Measurements from ENCODE around the gene STOML2.

Gene STOML2

GRCh38 chr9:35107297-35108290 lies 4.7 kb upstream of the STOML2 start:
- no peak for DNase-seq (ENCODE audit: low read depth in 3 of 3)

GRCh38 chr9:35106343-35106730 lies 3.4 kb upstream of the STOML2 start:
- no peak for DNase-seq (ENCODE audit: low read depth in 3 of 3)

- DNase-seq (ENCODE audit: low read depth in 3 of 3), result no peak
Measured at GRCh38 chr9:35105571-35106342, 2.8 kb upstream of the STOML2 start.

GRCh38 chr9:35105126-35105525 lies 2.2 kb upstream of the STOML2 start:
- DNase-seq (ENCODE audit: low read depth in 3 of 3), result no peak

- no peak for DNase-seq (ENCODE audit: low read depth in 3 of 3)
Measured at GRCh38 chr9:35104586-35104985, 1.7 kb upstream of the STOML2 start.

- no peak for DNase-seq (ENCODE audit: low read depth in 3 of 3)
Measured at GRCh38 chr9:35103660-35104191, 795 bp upstream of the STOML2 start.

- DNase-seq (ENCODE audit: low read depth in 3 of 3), result no peak
Measured at GRCh38 chr9:35102465-35102768, 514 bp downstream of the STOML2 start.

- DNase-seq (ENCODE audit: low read depth in 3 of 3), result no peak
Measured at GRCh38 chr9:35097573-35097972, 5.4 kb downstream of the STOML2 start.

GRCh38 chr9:35096035-35096849 lies 6.7 kb downstream of the STOML2 start, which contains the start of gene PIGO:
Gene PIGO (minus strand): TSS chr9:35096591. CDS start chr9:35095565, 1,026 bp downstream.
- peak; percentile 77 to 83 (median 81) for DNase-seq (ENCODE audit: low read depth in 3 of 3)

- DNase-seq (ENCODE audit: low read depth in 3 of 3), result no peak
Measured at GRCh38 chr9:35091536-35091935, 11.4 kb downstream of the STOML2 start.

- no peak for DNase-seq (ENCODE audit: low read depth in 3 of 3)
Measured at GRCh38 chr9:35089434-35089833, 13.5 kb downstream of the STOML2 start.

GRCh38 chr9:35085078-35085477 lies 17.9 kb downstream of the STOML2 start:
- DNase-seq (ENCODE audit: low read depth in 3 of 3), result no peak

GRCh38 chr9:35079426-35080341 lies 23.2 kb downstream of the STOML2 start, which contains the start of gene FANCG:
Gene FANCG (minus strand): TSS chr9:35079942. CDS start chr9:35079524, 418 bp downstream.
- DNase-seq (ENCODE audit: low read depth in 3 of 3), result peak; percentile 62 to 74 (median 71)

- no peak for DNase-seq (ENCODE audit: low read depth in 3 of 3)
Measured at GRCh38 chr9:35079041-35079425, 23.9 kb downstream of the STOML2 start.

- no peak for DNase-seq (ENCODE audit: low read depth in 3 of 3)
Measured at GRCh38 chr9:35078066-35078465, 24.9 kb downstream of the STOML2 start.

GRCh38 chr9:35076848-35077247 lies 26.1 kb downstream of the STOML2 start:
- no peak for DNase-seq (ENCODE audit: low read depth in 3 of 3)

- DNase-seq (ENCODE audit: low read depth in 3 of 3), result no peak
Measured at GRCh38 chr9:35075358-35075757, 27.6 kb downstream of the STOML2 start.

- no peak for DNase-seq (ENCODE audit: low read depth in 3 of 3)
Measured at GRCh38 chr9:35074791-35075190, 28.1 kb downstream of the STOML2 start.

- no peak for DNase-seq (ENCODE audit: low read depth in 3 of 3)
Measured at GRCh38 chr9:35074141-35074540, 28.8 kb downstream of the STOML2 start.

- no peak for DNase-seq (ENCODE audit: low read depth in 3 of 3)
Measured at GRCh38 chr9:35073279-35073612, 29.7 kb downstream of the STOML2 start.

Data from stimulated activated CD4-positive, alpha-beta T cell treated with anti-CD3 and anti-CD28 coated beads, TNF-alpha, amount 100 ng/mL, for 4 hours (primary cell).